GM20431 (cell line): Measurements from ENCODE around the gene SLC4A4.

Experiments used
- in situ Hi-C: fragments of 300-500 bp; cut with MseI, MboI; formaldehyde crosslinking; loops from one replicate; pipeline ENCODE4 v1.15.0; 2020; ENCODE audit warnings: low sequenced_read_pairs; ENCODE audit not compliant: unreplicated experiment

Gene SLC4A4

GRCh38 chr4:71460371-71460770 is 121.6 kb downstream of the SLC4A4 start:
- in situ Hi-C loops = no loop called here

DNA sequence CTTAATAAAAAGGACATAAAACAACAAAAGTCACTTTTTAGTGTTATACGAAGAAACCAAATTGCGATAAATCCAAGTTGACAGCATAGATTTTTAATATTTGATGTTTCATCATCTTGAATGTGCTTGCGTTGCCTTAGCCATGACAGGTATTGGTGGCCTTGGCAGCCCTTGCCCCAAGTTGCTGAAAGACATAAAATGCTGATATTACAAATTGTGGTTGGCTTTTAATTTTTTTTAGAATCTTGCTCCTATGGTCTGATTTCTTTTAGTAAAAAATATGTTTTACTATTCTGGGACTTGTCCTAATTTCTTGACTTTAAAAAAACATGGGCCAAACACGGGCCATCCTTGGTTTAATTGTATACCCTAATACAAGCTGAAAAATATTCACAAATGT is 122.6 kb downstream of the SLC4A4 start:
- in situ Hi-C loops = no loop called here

- in situ Hi-C loops = no loop called here
Observed at GRCh38 chr4:71466775-71467174, 128.0 kb downstream of the SLC4A4 start.

- in situ Hi-C loops = no loop called here
Observed at GRCh38 chr4:71468116-71468710, 129.4 kb downstream of the SLC4A4 start.

DNA sequence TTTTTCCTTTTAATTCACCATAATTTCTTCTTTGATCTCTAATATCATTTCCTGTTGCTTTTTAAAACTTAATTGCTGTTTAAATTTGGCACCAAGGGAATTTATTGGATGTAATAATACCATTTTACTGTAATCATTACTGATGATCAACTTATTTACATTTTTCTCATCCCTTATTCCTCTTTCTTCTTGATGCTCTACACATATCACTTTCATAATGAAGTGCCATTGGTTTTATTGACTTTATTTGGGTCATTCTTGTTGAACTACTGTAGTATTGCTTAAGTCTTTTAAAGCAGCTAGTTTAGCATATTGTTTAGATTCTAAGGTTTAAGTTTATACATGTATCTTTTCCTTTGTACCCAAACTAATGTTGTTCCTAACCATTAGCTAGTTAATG is 130.7 kb downstream of the SLC4A4 start:
- in situ Hi-C loops = no loop called here

DNA sequence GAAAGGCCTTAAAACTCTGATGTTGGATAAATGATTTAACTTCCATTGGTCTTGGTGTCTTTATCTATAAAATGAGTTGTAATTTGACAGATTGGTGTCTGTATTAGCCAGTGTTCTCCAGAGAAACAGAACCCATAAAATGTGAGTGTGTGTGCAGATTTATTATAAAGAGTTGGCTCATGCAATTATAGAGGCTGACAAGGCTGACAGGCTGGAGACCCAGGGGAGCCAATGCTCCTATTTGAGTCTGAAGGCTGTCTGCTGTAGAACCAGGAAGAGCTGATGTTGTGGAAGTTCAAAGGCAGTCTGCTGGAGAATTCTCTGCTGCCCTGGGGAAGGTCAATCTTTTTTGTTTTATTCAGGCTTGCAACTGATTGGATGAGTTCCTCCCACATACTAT is 131.7 kb downstream of the SLC4A4 start:
- in situ Hi-C loops = no loop called here

GRCh38 chr4:71472946-71473345 is 134.1 kb downstream of the SLC4A4 start:
- in situ Hi-C loops = no loop called here

DNA sequence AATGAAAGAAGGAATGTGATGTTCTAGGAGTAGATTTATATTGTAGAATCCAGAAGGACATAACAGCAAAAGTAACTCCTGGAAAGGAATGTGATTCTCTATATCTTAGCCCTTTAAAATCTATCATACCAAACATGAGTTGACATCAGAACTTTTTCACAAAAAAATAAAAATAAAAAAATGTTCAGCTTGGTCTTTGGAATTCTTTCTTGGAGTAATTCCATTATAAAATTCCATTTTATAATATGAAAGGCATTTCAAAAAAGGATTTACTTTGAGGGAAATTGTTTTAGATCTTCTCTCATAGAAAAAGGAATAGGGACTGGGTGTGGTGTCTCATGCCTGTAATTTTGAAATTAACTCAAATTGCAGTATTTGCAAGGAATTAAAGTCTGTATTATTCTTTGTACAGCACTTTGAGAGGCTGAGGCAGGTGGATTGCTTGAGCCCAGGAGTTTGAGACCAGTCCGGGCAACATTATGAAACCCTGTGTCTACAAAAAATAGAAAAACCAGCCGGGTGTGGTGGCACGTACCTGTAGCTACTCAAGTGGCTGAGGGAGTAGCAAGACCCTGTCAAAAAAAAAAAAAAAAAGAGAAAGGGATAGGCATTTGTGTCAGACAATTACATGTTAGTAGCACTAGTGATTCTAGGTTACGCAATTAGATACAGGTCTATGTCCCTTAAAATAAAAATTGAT is 134.9 kb downstream of the SLC4A4 start:
- in situ Hi-C loops = no loop called here

- in situ Hi-C loops = no loop called here
Observed at GRCh38 chr4:71474731-71475130, 135.9 kb downstream of the SLC4A4 start.

GRCh38 chr4:71476240-71476639 is 137.4 kb downstream of the SLC4A4 start:
- in situ Hi-C loops = no loop called here

- in situ Hi-C loops = no loop called here
Observed at GRCh38 chr4:71486550-71487343, 147.9 kb downstream of the SLC4A4 start.

- in situ Hi-C loops = no loop called here
Observed at GRCh38 chr4:71487344-71487920, 148.6 kb downstream of the SLC4A4 start.

DNA sequence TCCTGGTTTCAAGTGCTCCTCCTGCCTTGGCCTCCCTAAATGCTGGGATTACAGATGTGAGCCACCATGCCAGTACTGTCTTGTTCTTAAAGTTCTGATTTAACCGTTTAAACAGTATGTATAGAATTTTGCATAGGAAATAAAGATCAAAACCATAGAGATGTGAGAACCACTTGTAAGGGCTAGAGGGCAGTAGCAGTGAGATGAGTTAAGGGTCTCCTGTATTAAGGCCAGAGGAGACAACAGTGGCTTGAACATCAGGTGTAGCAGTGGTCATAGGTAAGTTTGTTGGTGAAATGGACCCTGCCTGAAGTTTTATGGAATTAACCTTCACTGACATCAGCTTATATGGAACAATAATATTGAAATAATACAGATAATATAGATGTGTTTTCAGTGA is 155.7 kb downstream of the SLC4A4 start:
- in situ Hi-C loops = no loop called here

DNA sequence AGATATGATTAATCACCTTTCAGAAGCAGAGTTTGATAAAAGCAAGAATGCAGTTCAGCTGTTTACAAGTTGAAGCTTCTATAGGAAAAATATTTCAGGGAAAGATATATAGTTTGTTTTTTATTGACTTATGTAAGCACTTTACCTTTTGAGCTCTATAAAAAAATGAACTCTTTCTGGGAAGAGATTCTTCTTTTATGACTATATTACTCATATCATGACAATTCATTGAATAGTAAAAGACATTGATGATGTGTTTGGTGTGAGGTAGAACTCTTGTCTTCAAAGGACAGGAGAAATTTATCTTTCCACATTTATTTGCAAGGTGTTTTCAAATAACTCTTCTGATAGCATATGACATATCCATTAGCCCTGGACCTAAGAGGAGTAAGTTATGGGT is 156.6 kb downstream of the SLC4A4 start:
- in situ Hi-C loops = no loop called here

GRCh38 chr4:71497078-71497477 is 158.3 kb downstream of the SLC4A4 start:
- in situ Hi-C loops = no loop called here

GRCh38 chr4:71498002-71498401 is 159.2 kb downstream of the SLC4A4 start:
- in situ Hi-C loops = no loop called here

DNA sequence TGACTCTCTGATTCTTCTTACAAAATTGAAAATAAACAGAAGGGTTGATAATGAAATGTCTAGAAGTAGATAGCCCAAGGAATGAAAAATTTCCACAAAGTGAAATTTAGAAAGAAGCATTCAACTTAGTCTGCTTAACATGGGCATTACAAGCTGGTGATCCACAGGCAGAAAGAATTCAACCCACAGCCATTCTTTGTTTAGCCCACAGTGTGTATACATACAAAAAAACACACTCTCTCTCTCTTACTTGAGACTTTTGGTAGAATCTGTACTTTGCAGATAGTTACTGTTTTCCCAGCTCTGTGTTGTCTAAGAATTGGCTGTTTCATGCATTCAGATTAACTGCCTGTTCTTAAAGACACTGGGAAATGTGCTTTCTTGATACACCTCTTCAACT is 159.8 kb downstream of the SLC4A4 start:
- in situ Hi-C loops = no loop called here

DNA sequence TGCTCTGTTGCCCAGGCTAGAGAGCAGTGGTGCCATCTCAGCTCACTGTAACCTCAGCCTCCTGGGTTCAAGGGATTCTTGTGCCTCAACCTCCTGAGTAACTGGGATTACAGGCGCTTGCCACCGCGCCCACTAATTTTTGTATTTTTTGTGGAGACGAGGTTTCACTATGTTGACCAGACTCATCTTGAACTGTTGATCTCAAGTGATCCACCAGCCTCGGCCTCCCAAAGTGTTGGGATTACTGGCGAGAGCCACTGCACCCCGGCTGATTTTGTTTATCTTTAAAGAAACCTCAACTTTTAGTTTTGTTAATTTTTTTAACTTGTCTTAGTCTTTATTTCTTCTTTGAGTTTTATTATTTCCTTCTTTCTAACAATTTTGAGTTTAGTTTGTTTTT is 163.2 kb downstream of the SLC4A4 start:
- in situ Hi-C loops = no loop called here

GRCh38 chr4:71518283-71518989 is 179.6 kb downstream of the SLC4A4 start:
- in situ Hi-C loops = no loop called here

DNA sequence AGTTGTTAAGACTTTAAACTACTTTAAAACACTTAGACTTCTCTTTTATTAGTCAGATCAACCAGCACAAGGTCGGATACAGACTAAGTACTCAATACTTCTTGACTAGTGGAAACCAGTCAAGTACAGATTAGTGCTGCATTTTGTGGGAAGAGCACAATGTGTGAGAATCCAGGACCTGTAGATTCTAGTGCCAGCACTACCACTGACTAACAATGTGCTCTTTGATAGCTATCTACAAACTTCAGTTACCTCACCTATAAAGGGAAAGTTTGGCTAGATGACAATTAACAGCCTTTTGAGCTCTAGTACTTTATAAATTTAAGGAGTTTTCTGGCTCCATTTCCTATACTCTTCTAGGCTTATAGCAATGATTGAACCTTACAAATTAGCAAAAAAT is 181.5 kb downstream of the SLC4A4 start:
- in situ Hi-C loops = no loop called here
